Right lobe of liver (tissue), 4 donors: Measurements from ENCODE around the gene CNIH3.

Experiments used
- POLR2A ChIP-seq: fragments of 450-650 bp; IDR thresholded peaks from one replicate; pipeline ENCODE4 v1.6.1; 2017; ENCODE audit warnings: antibody characterized with exemption, mild to moderate bottlenecking
- TF ChIP-seq, protein P1 (sequence below), 4 donors: fragments of 200-600 bp in 3 of 4; fragments of 450-650 bp in 1 of 4; IDR thresholded peaks; one replicate each; pipeline versions ENCODE4 v1.5.1 to v1.8.0; 2016 to 2022; ENCODE audit warnings: antibody characterized with exemption in 4 of 4, mild to moderate bottlenecking in 2 of 4
- donor health status: DM: no; HTN: no; CAD: no.
- donor health status: DM: no; HTN: no; CAD: no.
- donor health status: DM: no; HTN: yes; CAD: no.

DNA sequence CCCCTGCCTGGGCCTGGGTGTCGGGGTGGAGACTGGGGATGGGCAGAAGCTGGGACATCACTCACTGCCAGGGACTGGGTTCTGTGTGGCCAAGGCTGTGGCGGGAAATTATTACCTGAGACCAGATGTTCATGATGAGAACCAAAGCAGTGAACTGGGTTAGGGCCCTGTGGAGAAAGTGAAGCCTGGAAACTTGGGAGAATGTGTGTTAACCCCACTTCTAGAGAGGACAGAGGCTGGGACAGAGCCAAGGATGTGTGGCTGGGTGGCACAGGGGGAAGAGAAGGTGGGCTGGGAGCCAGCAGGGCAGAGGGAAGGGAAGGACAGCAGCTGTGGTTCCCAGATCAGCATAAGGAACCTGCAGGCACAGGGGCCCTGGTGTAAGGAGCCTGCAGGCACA is 31.3 kb downstream of the CNIH3 start:
- TF ChIP-seq, protein P1, sequence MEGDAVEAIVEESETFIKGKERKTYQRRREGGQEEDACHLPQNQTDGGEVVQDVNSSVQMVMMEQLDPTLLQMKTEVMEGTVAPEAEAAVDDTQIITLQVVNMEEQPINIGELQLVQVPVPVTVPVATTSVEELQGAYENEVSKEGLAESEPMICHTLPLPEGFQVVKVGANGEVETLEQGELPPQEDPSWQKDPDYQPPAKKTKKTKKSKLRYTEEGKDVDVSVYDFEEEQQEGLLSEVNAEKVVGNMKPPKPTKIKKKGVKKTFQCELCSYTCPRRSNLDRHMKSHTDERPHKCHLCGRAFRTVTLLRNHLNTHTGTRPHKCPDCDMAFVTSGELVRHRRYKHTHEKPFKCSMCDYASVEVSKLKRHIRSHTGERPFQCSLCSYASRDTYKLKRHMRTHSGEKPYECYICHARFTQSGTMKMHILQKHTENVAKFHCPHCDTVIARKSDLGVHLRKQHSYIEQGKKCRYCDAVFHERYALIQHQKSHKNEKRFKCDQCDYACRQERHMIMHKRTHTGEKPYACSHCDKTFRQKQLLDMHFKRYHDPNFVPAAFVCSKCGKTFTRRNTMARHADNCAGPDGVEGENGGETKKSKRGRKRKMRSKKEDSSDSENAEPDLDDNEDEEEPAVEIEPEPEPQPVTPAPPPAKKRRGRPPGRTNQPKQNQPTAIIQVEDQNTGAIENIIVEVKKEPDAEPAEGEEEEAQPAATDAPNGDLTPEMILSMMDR (IDR thresholded peaks at IDR 0.05): no peak
- TF ChIP-seq POLR2A: no peak
